Central memory CD8-positive, alpha-beta T cell (primary cell): ENCODE data around the gene COL18A1.
A peak's percentile ranks its signal among the peaks of the same experiment; 100 is the strongest.

ENCODE experiments used
- ATAC-seq: fragments of 150-1000 bp; cut with Tn5 transposase; replicated peaks from 2 replicates; pipeline ENCODE4 v1.10.0; 2022; ENCODE audit warnings: mild to moderate bottlenecking, moderate FRiP score, moderate number of reproducible peaks; ENCODE audit not compliant: poor library complexity, severe bottlenecking; ENCODE audit errors: extremely low read depth
- DNase-seq, 2 donors: peaks; one replicate each; pipeline ENCODE4 v3.0.0; 2021; ENCODE audit warnings: low spot score in 2 of 2
- H3K27ac Mint-ChIP-seq: one replicate; pipeline ENCODE4 v1.8.0; 2022; ENCODE audit warnings: low read depth, mild to moderate bottlenecking, moderate library complexity, mixed read lengths
- H3K27me3 Mint-ChIP-seq: one replicate; pipeline ENCODE4 v1.8.0; 2022; ENCODE audit warnings: mixed read lengths
- H3K36me3 Mint-ChIP-seq: one replicate; pipeline ENCODE4 v1.8.0; 2022; ENCODE audit warnings: mild to moderate bottlenecking, moderate library complexity, mixed read lengths; ENCODE audit not compliant: insufficient read depth
- H3K4me1 Mint-ChIP-seq: one replicate; pipeline ENCODE4 v1.8.0; 2022; ENCODE audit warnings: mixed read lengths
- H3K4me3 Mint-ChIP-seq: one replicate; pipeline ENCODE4 v1.8.0; 2022; ENCODE audit warnings: mild to moderate bottlenecking, moderate library complexity, mixed read lengths
- H3K9me3 Mint-ChIP-seq: one replicate; pipeline ENCODE4 v1.8.0; 2022; ENCODE audit warnings: mixed read lengths

Gene COL18A1

DNA sequence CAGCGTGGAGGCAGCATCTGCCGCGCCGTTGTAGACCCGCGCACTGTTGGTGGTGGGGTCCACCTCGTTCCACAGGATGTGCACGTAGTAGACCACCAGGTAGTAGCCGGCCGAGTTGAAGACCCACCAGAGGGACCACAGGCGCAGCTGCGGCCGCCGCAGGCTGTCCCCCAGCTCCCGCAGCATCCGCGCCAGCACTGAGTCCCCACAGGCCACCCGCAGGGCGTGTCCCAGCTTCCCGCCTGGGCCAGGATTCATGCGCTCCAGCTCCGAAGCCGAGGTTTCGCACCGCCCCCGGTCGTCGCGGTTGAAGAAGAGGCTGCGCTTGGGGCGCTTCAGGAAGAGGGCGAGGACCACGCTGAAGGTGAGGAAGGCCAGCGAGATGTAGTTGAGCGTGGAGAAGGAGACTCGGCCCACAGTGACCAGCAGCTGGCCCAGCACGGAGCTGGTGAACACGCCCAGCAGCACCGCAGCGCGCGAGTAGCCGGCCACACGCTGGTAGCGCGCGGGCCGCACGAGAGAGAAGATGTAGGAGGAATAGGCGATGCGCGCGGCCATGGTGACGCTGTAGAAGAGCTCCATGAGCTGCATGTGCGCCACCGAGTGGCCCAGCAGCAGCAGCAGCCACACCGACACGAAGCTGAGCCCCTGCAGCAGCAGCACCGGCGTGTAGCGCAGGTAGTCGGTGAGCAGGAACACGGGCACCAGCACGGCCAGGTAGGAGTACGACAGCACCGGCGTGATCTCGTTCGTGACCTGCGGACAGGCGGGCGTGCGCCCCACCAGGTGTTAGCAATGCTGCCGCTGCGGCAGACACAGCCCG is 126.6 kb downstream of the COL18A1 start:
- Mint-ChIP-seq H3K4me3 (no peak overlapping the region), H3K27me3 (no peaks in the 10 kb centered on the region), H3K36me3 (peaks cover 2% of the 10 kb centered on the region), H3K4me1 (peaks cover 10% of the 10 kb centered on the region), H3K27ac (no peak overlapping the region), H3K9me3 (no peaks in the 10 kb centered on the region)
- DNase-seq (no peak), ATAC-seq (no peak)

GRCh38 chr21:45532826-45533360 is 127.9 kb downstream of the COL18A1 start:
- H3K4me1 Mint-ChIP-seq, result peaks cover 10% of the 10 kb centered on the region
- H3K36me3 Mint-ChIP-seq, result no peaks in the 10 kb centered on the region
- no peaks in the 10 kb centered on the region for H3K27me3 Mint-ChIP-seq
- no peaks in the 10 kb centered on the region for H3K9me3 Mint-ChIP-seq
- ATAC-seq (no peak), DNase-seq (no peak)
- peak overlapping the region; percentile 64 for H3K27ac Mint-ChIP-seq
- H3K4me3 Mint-ChIP-seq, result peak overlapping the region; percentile 5

DNA sequence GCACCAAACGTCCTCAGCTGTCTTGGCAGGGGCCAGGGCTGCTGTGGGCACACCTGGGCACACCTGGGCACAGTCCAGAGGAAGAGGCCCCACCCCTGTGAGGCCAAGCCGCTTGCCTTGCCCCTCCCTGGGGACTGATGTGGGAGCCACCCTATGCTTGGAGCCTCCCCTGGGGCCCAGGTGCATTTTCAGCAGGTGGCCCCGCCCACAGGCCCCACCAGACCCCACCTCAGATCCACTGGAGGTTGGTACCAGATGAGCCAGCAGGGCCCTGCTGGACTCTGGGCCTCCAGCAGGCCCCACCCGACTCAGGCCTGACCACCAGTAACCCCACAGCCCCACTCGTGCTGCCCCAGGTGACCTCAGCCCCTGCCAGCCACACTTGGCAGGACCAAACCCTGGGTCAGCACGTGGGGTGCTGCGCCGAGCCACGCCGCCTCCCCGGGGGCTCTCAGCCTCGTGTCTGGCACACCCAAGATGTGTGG is 128.4 kb downstream of the COL18A1 start:
- H3K9me3 Mint-ChIP-seq, result no peaks in the 10 kb centered on the region
- H3K4me3 Mint-ChIP-seq, result no peak overlapping the region
- ATAC-seq (no peak), DNase-seq (no peak)
- peak overlapping the region; percentile 64 for H3K27ac Mint-ChIP-seq
- peaks cover 10% of the 10 kb centered on the region for H3K4me1 Mint-ChIP-seq
- H3K27me3 Mint-ChIP-seq, result no peaks in the 10 kb centered on the region
- no peaks in the 10 kb centered on the region for H3K36me3 Mint-ChIP-seq

DNA sequence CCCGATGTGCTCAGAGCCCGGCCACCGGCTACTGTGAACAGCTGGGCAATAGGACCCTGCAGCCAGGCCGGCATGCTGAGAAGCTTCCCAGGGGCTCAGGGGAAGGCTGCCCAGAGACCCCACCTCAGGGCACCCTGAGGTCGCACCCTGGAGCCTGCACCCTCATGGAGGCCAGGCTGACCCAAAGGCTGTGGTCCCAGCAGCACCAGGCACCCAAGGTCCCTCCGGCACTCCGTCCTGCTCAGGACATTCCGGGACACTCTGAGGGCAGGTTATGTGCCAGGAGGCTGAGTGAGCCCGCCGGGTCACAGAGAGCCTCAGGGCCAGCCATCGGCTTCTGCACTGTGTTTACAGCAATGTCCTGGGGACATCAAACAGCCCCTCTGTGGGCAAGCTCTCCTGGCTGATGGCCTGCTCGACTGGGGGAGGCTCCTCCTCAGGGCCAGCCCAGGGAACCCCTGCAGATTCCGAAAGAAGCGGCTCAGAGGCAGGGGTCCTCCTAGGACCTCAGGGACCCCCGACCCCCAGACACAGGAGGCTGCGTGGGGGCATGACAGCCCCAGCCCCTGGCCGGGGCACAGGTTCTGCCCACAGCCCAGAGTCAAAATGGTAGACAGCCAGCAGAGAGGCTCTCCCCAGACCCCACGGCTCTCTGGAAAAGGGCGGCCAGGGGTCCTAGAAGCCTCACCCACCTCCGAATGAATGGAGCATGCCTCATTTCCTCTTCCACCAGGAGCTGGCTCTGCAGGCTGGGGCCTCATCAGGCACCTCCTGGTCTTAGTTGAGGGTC is 129.1 kb downstream of the COL18A1 start:
- DNase-seq (no peak), ATAC-seq (no peak)
- no peaks in the 10 kb centered on the region for H3K27me3 Mint-ChIP-seq
- no peak overlapping the region for H3K4me3 Mint-ChIP-seq
- H3K27ac Mint-ChIP-seq, result no peak overlapping the region
- no peaks in the 10 kb centered on the region for H3K9me3 Mint-ChIP-seq
- H3K4me1 Mint-ChIP-seq, result peaks cover 10% of the 10 kb centered on the region
- no peaks in the 10 kb centered on the region for H3K36me3 Mint-ChIP-seq

GRCh38 chr21:45534636-45535331 is 129.8 kb downstream of the COL18A1 start:
- Mint-ChIP-seq H3K4me1 (peaks cover 10% of the 10 kb centered on the region), H3K36me3 (peaks cover under 1% of the 10 kb centered on the region), H3K4me3 (no peak overlapping the region), H3K9me3 (no peaks in the 10 kb centered on the region), H3K27ac (no peak overlapping the region), H3K27me3 (no peaks in the 10 kb centered on the region)
- DNase-seq, result no peak
- no peak for ATAC-seq

DNA sequence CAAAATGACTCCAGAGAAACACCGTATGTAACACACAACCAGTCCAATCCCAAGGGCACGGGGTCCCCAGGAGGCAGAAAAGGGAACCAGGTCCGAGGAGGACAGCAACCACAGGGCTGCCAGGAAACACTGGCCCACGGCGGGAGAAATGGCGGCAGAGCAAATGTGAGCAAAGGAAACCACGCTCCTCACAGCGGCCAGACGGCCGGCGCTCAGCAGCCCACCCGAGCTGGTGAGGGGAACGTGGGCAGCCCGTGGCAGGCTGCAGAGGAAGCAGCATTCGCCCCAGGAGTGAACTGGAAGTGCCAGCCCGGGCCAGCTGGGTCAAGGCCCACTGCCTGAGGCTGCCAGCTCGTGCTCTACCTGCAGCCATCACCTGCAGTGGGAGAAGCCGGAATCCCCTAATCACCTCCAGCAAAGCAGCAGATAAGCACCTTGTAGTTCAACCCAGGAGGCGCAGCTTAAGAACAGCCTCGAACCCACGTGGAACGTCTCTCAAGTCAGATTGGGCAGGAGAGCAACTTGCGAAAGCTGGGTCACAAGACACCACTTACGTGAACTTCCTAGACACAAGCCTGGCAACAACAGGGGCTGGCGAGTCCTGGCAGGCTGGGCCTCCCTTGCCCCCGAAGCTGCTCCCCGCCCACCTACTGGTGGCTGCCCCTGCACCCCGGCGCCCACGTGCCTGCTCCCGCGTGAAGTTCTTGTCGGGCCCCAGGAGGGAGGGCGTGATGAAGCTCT is 130.5 kb downstream of the COL18A1 start:
- Mint-ChIP-seq H3K27ac (no peak overlapping the region), H3K27me3 (no peaks in the 10 kb centered on the region), H3K36me3 (peaks cover 1% of the 10 kb centered on the region), H3K4me3 (no peak overlapping the region), H3K4me1 (peaks cover 10% of the 10 kb centered on the region), H3K9me3 (no peaks in the 10 kb centered on the region)
- ATAC-seq (no peak), DNase-seq (no peak)

DNA sequence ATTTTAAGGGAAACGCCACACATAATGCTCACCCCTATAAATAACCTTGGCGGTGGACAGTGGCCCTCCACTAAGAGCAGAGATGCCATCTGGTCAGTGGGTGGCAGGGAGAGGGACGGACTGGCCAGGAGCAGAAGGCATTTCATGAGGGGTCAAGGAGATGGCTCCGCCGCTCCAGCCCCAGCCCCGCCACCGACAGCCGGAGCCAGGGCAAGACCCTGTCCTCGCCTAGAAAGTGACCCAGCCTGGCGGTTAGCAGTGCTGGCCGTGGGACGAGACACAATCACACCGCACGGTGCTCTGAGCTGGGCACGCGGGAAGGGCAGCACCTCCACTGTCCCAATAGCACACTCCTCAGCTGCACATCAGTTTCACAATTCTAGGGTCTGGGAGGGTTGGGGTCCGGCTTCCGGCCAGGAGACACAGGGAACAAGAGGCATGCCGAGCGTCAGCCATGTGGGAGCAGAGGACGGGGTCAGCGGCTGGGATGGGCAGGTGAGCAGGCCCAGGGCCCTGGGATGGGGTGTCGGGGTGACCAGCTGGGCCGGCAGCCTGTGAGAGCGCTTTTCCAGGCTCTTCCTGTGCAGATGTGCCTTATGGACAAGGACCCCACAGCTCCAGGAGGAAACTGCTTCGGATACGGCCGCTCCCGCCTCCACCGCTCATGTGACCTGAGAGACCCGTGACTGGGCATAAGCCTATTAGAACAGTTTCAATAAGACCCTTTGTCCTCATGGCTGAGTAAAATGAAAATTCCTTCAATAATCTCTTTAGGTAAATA is 131.5 kb downstream of the COL18A1 start:
- peaks cover 20% of the 10 kb centered on the region for H3K4me1 Mint-ChIP-seq
- no peak overlapping the region for H3K4me3 Mint-ChIP-seq
- H3K27ac Mint-ChIP-seq, result no peak overlapping the region
- H3K9me3 Mint-ChIP-seq, result no peaks in the 10 kb centered on the region
- DNase-seq (no peak), ATAC-seq (no peak)
- no peaks in the 10 kb centered on the region for H3K27me3 Mint-ChIP-seq
- H3K36me3 Mint-ChIP-seq, result peaks cover 1% of the 10 kb centered on the region

DNA sequence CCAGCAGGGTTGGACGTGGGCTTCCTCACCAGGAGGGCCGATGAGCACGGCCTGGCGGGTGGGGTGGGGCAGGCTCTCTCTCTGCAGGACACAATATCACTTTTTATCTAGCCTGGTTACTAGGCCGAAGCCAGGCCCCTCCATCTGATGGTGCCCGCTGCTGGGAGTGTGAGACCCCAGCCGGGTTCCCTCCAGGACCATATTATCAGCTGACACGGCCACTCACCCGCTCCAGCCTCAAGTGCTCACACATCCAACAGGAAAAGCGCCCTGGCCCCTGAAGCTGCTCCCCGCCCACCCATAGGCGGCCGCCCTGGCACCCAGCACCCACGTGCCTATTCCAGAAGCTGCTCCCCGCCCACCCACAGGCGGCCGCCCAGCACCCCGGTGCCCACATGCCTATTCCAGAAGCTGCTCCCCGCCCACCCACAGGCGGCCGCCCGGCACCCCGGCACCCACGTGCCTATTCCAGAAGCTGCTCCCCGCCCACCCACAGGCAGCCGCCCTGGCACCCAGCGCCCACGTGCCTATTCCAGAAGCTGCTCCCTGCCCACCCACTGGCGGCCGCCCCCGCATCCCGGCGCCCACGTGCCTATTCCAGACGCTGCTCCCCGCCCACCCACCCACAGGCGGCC is 132.3 kb downstream of the COL18A1 start:
- Mint-ChIP-seq H3K27me3 (no peaks in the 10 kb centered on the region), H3K27ac (no peak overlapping the region), H3K9me3 (no peaks in the 10 kb centered on the region), H3K4me3 (no peak overlapping the region), H3K4me1 (peaks cover 21% of the 10 kb centered on the region), H3K36me3 (peaks cover 1% of the 10 kb centered on the region)
- DNase-seq, result no peak
- no peak for ATAC-seq

GRCh38 chr21:45537746-45538291 is 132.9 kb downstream of the COL18A1 start:
- no peak overlapping the region for H3K4me3 Mint-ChIP-seq
- H3K36me3 Mint-ChIP-seq, result peaks cover 1% of the 10 kb centered on the region
- no peak for ATAC-seq
- H3K27me3 Mint-ChIP-seq, result no peaks in the 10 kb centered on the region
- H3K27ac Mint-ChIP-seq, result no peak overlapping the region
- peaks cover 16% of the 10 kb centered on the region for H3K4me1 Mint-ChIP-seq
- no peaks in the 10 kb centered on the region for H3K9me3 Mint-ChIP-seq
- no peak for DNase-seq

DNA sequence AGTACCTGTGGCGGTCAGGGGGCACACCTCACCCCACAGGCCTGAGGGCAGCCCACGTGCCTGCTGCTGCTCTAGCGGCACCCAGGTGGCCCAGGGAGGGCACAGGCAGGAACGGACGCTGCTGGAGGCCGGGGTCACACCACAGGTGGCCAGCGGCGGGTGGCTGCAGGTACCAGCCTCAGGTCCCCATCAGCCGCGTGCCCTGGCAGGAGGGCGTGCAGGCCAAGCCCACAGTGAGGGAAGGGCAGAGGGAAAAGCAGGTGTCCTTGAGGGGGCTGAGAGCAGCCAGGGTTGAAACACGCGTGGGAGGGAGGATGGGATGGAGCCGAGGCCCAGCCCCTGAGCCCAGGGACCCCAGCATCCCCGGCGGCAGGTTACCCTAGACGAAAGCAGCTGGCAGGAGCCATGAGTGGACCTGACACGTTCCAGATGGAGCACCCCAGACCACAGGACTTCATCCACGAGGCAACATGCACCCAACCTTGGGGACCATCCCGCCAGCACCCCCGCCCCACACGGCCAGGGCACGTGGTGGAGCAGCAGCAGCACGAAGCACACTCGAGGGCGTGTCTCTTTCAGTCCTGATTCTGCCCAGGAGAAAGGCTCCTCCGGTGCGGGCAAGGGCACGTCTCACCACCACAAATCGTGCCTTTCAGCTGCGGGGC is 133.5 kb downstream of the COL18A1 start:
- ATAC-seq, result no peak
- H3K4me3 Mint-ChIP-seq, result no peak overlapping the region
- H3K36me3 Mint-ChIP-seq, result peaks cover 1% of the 10 kb centered on the region
- H3K27me3 Mint-ChIP-seq, result no peaks in the 10 kb centered on the region
- peaks cover 11% of the 10 kb centered on the region for H3K4me1 Mint-ChIP-seq
- H3K27ac Mint-ChIP-seq, result no peak overlapping the region
- no peaks in the 10 kb centered on the region for H3K9me3 Mint-ChIP-seq
- DNase-seq, result no peak
